HG03045 (cell line): Measurements from ENCODE around the gene KIF20A.
A peak's percentile ranks its signal among the peaks of the same experiment; 100 is the strongest.
"Not testable (repeated sequence)": the region's sequence is repeated elsewhere in the genome, so short reads cannot be mapped to it uniquely, and the experiment has no call there.

Source experiments
- ATAC-seq: cut with Tn5 transposase; IDR thresholded peaks from one replicate; pipeline ENCODE4 v1.9.1; 2021; ENCODE audit warnings: mild to moderate bottlenecking, moderate library complexity; ENCODE audit not compliant: unreplicated experiment

The KIF20A gene

DNA sequence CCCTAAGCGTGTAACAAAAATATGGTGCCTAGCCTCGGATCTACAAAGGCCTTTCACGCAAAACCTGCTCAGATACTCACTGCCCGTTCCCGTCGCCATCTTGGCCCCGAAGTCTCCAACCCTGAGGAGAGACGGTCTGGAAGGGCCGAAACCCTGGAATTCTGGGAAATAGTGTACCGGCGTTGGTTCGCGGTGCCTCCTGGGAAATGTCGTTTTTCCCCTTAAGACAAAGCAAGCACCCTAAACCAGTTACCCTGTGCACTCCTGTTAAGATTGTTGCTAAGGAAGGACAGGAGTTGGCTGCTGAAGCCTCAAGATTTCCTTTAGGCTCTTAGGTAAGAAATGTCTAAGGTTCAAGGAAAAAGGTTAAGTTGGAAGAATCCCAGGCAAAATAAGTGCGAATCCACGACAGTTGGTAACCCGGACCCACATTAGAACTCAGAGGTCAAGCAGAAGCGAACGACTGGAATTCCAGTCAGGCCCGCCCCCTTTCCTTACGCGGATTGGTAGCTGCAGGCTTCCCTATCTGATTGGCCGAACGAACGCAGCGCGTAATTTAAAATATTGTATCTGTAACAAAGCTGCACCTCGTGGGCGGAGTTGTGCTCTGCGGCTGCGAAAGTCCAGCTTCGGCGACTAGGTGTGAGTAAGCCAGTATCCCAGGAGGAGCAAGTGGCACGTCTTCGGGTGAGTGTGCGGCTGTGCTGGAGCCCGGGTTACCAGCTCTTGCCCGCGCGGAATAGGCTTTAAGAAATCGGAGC lies at the start of gene KIF20A, which contains the start of gene BRD8:
Gene KIF20A (plus strand): TSS at position 597 of the 761 bp plus-strand sequence. CDS start 569 bp downstream, outside the sequence.
Gene BRD8 (minus strand): TSS at position 115 of the 761 bp plus-strand sequence. CDS start 16 bp downstream, at position 99.
- ATAC-seq = peak; percentile 83

GRCh38 chr5:138129347-138129746 lies 49.6 kb upstream of the KIF20A start:
- ATAC-seq = no peak

GRCh38 chr5:138132543-138132942 lies 46.4 kb upstream of the KIF20A start:
- ATAC-seq = no peak

- peak; percentile 59 for ATAC-seq
Observed at GRCh38 chr5:138138949-138139780, 39.7 kb upstream of the KIF20A start, which contains the start of gene NME5. NME5 (minus strand) TSS chr5:138139428; CDS start chr5:138138780, 648 bp downstream.

- no peak for ATAC-seq
Observed at GRCh38 chr5:138139781-138140090, 39.2 kb upstream of the KIF20A start.

DNA sequence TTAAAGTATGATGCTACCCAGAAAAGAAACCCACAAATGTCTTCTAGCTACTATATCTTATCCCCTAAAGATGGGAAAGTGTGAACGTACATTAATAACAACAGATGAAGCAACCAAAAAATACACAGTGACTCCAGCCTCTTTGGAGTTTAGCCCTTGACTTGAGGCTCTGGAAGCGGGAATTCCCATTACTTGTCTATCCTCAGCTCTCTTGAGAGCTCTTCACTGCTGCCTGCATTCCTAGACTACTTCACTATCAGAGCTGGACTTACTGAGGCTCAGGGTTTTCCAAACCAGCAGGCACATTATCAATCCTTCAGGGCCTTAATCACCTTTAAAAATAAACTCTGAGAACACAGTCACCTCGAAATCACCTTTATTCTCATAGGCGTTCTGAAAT lies 38.6 kb upstream of the KIF20A start:
- ATAC-seq = no peak

DNA sequence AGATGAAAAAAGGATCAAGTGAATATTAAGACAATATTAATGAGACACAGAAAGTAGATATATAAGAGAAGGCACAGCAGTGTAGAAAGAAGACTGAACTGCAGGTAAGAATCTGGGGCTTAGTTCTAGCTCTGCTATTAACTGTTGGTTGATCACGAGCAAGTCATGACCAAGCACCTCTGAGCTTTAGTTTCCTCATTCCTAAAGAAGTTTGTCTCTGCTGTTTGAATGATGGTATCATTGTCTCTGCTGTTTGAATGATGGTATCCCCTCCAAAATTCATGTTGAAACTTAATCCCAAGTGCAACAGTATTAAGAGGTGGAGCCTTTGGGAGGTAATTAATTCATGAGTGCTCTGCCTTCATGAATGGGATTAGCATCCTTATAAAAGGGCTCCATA lies 37.2 kb upstream of the KIF20A start:
- ATAC-seq = no peak

- not testable (repeated sequence) for ATAC-seq
Observed at GRCh38 chr5:138143578-138143977, 35.3 kb upstream of the KIF20A start.

- no peak for ATAC-seq
Observed at GRCh38 chr5:138148811-138149210, 30.1 kb upstream of the KIF20A start.

- ATAC-seq = no peak
Observed at GRCh38 chr5:138149530-138149929, 29.4 kb upstream of the KIF20A start.

DNA sequence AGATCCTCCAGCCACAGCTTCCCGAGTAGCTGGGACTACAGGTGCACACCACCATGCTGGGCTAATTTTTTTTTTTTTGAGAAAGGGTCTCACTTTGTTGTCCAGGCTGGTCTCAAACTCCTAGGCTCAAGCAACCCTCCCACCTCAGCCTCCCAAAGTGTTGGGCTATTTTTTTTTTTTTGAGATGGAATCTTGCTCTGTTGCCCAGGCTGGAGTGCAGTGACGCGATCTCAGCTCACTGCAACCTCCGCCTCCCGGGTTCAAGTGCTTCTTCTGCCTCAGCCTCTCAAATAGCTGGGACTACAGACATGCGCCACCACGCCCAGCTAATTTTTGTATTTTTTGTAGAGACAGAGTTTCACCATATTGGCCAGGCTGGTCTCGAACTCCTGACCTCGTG lies 22.9 kb upstream of the KIF20A start:
- not testable (repeated sequence) for ATAC-seq

- no peak for ATAC-seq
Observed at GRCh38 chr5:138157626-138158025, 21.3 kb upstream of the KIF20A start.

GRCh38 chr5:138159666-138160065 lies 19.2 kb upstream of the KIF20A start:
- ATAC-seq = no peak

- ATAC-seq = no peak
Observed at GRCh38 chr5:138160706-138161105, 18.2 kb upstream of the KIF20A start.

- ATAC-seq = no peak
Observed at GRCh38 chr5:138163721-138164120, 15.2 kb upstream of the KIF20A start.

- ATAC-seq = no peak
Observed at GRCh38 chr5:138169124-138169523, 9.8 kb upstream of the KIF20A start.

DNA sequence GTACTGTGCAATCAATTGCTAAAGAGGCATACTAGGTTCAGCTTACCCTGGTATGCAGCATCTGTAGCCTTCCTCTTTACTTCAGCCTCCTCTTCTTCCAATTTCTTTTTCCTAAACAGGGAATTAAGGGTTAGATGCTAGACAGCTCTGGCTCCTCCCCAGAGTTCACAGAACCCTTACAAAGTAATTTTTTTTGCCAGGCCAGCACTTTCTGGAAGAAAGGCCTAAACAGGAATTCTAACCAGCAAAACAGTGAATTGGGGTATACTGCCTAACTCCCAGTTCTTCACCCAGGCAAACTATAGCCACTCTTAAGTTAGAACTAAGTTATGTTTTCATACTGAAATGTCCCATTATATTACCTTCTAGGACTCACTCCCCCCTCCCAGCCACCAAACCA lies 8.6 kb upstream of the KIF20A start:
- no peak for ATAC-seq

DNA sequence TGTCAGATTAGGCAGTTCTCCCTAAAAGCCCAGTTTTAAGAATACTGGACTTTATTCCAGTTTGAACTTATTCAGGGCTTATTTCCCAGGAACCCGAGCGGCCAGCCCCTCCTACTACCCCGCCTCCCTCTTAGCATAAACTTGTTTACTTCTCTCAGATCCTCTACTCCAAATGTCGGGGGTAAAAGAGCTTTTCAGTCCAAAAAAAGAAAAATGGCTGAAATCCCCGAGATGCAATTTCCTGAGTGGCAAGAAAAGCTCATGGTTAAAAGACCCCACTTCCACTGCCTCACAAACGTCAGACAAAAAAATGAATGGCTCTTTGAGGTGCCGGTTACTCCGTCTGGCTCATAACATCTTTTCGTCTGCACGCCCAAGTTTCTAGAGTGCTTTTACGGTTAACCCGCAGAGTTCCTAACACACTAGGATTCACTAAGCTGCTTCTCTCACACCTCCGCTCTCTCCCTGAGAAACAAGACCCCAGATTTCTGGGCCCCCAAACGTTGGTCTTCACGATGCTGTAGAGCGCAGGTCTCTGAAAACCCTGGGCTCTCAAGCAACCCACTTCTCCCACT lies 884 bp upstream of the KIF20A start:
- ATAC-seq = peak; percentile 4

DNA sequence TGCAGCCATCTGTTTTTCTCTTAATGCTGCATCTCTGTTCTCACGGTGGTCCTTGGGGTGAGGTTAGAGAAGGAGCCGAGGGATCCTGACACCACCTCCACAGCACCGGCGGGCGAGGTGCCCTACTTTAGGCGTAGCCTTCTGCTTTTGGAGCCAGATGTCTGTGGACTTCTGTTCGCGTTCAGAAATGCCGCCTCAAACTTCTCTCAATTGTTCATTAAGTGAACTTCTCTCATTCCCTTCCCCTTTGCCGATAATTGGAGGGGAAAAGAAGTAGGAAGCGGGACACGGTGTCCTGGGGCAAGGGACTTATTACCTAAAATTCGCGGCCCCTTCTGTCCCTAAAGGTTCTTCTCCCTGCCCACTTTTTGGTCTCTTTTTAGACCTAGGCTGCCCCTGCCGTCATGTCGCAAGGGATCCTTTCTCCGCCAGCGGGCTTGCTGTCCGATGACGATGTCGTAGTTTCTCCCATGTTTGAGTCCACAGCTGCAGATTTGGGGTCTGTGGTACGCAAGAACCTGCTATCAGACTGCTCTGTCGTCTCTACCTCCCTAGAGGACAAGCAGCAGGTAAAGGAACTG lies 455 bp downstream of the KIF20A start:
- peak; percentile 2 for ATAC-seq

- no peak for ATAC-seq
Observed at GRCh38 chr5:138180183-138180782, 1.4 kb downstream of the KIF20A start.

- no peak for ATAC-seq
Observed at GRCh38 chr5:138180841-138181240, 1.9 kb downstream of the KIF20A start.
